ENCODE data around the gene MTUS2.

- TF ChIP-seq CTCF (conservative IDR thresholded peaks at IDR 0.05 in 1 of 2, IDR thresholded peaks at IDR 0.05 in 1 of 2; ENCODE audit: low read depth in 1 of 2, low read length in 2 of 2) (no peak), EZH2 (IDR thresholded peaks at IDR 0.05; ENCODE audit: low read length, missing control alignments) (no peak)
These were observed 683.1 kb downstream of the MTUS2 start for GRCh38 chr13:29503041-29503837.
